ENCODE results near the gene UNC50. TPM values are rescaled to one million over a fixed set of nuclear protein-coding genes. Genes with fewer than 3 reads are reported as not detected.

UNC50 gene
- total and polyA plus RNA-seq, 2 experiments from 2014 or later, result 78.8 to 80.0 TPM

DNA sequence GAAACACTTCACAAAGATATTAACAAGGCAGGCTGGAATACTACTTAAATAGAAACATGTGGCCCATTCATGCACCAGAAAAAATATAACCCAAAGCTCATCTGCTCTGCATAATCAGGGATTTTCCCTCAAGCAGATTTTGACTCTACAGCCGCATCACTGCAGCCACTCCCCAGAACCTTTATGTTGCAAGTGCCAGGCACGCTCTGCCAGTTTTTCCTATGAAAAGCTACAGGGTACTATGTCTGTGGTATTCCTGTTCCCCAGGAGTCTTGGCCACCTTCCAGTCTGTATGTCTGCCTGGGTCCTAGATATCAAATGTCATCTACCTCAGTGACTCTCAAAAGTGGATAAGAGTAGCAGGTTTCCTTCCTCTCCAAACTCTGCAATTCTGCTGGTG, 3.8 kb upstream of the UNC50 start:
- peaks cover 14% of the 10 kb centered on the region for H4K20me1 ChIP-seq (ENCODE audit: insufficient read depth, poor library complexity, severe bottlenecking)
- no peaks in the 10 kb centered on the region for H3K9me2 ChIP-seq (replicated peaks; ENCODE audit: insufficient read depth)
- WGBS (ENCODE audit: low lambda C conversion rate, missing lambda C conversion rate), result 81% methylated on average over 2 of the region's 2 CpGs
- H3K79me2 ChIP-seq, result peaks cover 55% of the 10 kb centered on the region
- no peak overlapping the region for H2AFZ ChIP-seq
- DNase-seq (ENCODE audit: low spot score), result no peak
- no peaks in the 10 kb centered on the region for H3K27me3 ChIP-seq
- H3K36me3 ChIP-seq (replicated peaks; ENCODE audit: insufficient read depth, low read depth), result no peaks in the 10 kb centered on the region
- H3K9me3 ChIP-seq (ENCODE audit: low read depth), result no peaks in the 10 kb centered on the region
- H3K4me1 ChIP-seq (ENCODE audit: insufficient read depth), result peaks cover 12% of the 10 kb centered on the region
- H3K27ac ChIP-seq, result no peak overlapping the region
- no peak overlapping the region for H3K4me2 ChIP-seq
- no peak overlapping the region for H3K4me3 ChIP-seq
- TF ChIP-seq, protein P1, sequence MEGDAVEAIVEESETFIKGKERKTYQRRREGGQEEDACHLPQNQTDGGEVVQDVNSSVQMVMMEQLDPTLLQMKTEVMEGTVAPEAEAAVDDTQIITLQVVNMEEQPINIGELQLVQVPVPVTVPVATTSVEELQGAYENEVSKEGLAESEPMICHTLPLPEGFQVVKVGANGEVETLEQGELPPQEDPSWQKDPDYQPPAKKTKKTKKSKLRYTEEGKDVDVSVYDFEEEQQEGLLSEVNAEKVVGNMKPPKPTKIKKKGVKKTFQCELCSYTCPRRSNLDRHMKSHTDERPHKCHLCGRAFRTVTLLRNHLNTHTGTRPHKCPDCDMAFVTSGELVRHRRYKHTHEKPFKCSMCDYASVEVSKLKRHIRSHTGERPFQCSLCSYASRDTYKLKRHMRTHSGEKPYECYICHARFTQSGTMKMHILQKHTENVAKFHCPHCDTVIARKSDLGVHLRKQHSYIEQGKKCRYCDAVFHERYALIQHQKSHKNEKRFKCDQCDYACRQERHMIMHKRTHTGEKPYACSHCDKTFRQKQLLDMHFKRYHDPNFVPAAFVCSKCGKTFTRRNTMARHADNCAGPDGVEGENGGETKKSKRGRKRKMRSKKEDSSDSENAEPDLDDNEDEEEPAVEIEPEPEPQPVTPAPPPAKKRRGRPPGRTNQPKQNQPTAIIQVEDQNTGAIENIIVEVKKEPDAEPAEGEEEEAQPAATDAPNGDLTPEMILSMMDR (IDR thresholded peaks at IDR 0.05; ENCODE audit: poor library complexity), result no peak
- no peak for TF ChIP-seq EZH2 (IDR thresholded peaks at IDR 0.05; ENCODE audit: borderline replicate concordance)
- no peak for TF ChIP-seq EZH2phosphoT487 (IDR thresholded peaks at IDR 0.05; ENCODE audit: low read depth, severe bottlenecking, unreplicated experiment)

DNA sequence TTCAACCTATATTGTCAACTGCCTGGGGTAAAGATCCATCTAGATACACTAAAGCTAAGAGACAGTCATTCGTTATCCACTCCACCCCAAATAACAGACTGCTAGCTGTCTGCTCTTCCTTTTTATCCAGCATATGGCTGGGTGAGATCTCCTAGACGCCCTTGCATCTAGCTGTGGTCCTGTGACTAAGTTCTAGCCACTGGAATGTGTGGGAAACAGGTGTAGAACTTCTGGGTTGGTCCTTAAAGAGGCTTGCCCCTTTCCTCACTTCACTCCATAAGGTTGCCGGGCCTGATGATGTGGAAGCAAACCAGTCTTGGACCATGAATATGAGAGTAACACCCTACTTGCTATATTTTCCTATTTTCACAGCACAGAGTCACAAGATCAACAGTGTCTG, 3.3 kb upstream of the UNC50 start:
- WGBS (ENCODE audit: low lambda C conversion rate, missing lambda C conversion rate), result 91% methylated on average over 3 of the region's 3 CpGs
- Histone ChIP-seq H3K36me3 (replicated peaks; ENCODE audit: insufficient read depth, low read depth) (no peaks in the 10 kb centered on the region), H3K27ac (no peak overlapping the region), H3K4me1 (ENCODE audit: insufficient read depth) (peaks cover 17% of the 10 kb centered on the region), H3K4me2 (no peak overlapping the region), H3K9me2 (replicated peaks; ENCODE audit: insufficient read depth) (no peaks in the 10 kb centered on the region), H3K27me3 (no peaks in the 10 kb centered on the region), H3K9me3 (ENCODE audit: low read depth) (no peaks in the 10 kb centered on the region), H2AFZ (no peak overlapping the region), H3K79me2 (peaks cover 60% of the 10 kb centered on the region), H3K4me3 (no peak overlapping the region), H4K20me1 (ENCODE audit: insufficient read depth, poor library complexity, severe bottlenecking) (peaks cover 14% of the 10 kb centered on the region)
- DNase-seq (ENCODE audit: low spot score), result no peak
- TF ChIP-seq EZH2phosphoT487 (IDR thresholded peaks at IDR 0.05; ENCODE audit: low read depth, severe bottlenecking, unreplicated experiment) (no peak), EZH2 (IDR thresholded peaks at IDR 0.05; ENCODE audit: borderline replicate concordance) (no peak)
- TF ChIP-seq, protein P1 (IDR thresholded peaks at IDR 0.05; ENCODE audit: poor library complexity), result no peak

DNA sequence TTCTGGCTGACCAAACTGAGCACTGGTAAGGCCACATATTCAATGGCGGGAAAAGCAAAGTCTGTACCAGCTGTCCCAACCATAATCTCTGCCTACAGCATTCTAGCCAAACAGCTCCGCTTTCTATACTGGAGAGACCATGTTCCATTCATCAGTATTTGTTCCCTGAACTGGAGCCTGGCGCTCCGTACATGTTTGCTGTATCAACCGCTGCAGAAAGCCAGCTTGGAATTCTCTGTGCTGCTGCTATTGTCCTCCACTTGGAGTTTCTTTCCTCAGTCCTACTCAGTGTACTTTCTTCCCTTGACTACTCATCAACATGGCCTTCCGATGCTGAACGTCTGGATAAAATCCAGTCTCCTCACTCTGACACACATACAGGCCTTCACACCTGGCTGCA, 2.0 kb upstream of the UNC50 start:
- TF ChIP-seq, protein P1 (IDR thresholded peaks at IDR 0.05; ENCODE audit: poor library complexity), result no peak
- TF ChIP-seq EZH2phosphoT487 (IDR thresholded peaks at IDR 0.05; ENCODE audit: low read depth, severe bottlenecking, unreplicated experiment) (no peak), EZH2 (IDR thresholded peaks at IDR 0.05; ENCODE audit: borderline replicate concordance) (no peak)
- Histone ChIP-seq H3K27me3 (no peaks in the 10 kb centered on the region), H3K9me2 (replicated peaks; ENCODE audit: insufficient read depth) (no peaks in the 10 kb centered on the region), H3K79me2 (peaks cover 74% of the 10 kb centered on the region), H3K4me1 (ENCODE audit: insufficient read depth) (peaks cover 30% of the 10 kb centered on the region), H3K9me3 (ENCODE audit: low read depth) (no peaks in the 10 kb centered on the region), H4K20me1 (ENCODE audit: insufficient read depth, poor library complexity, severe bottlenecking) (peaks cover 19% of the 10 kb centered on the region), H3K4me2 (peak overlapping the region; percentile 93), H3K36me3 (replicated peaks; ENCODE audit: insufficient read depth, low read depth) (no peaks in the 10 kb centered on the region), H2AFZ (no peak overlapping the region), H3K4me3 (no peak overlapping the region), H3K27ac (no peak overlapping the region)
- no peak for DNase-seq (ENCODE audit: low spot score)
- 89% methylated on average over 7 of the region's 7 CpGs for WGBS (ENCODE audit: low lambda C conversion rate, missing lambda C conversion rate)

DNA sequence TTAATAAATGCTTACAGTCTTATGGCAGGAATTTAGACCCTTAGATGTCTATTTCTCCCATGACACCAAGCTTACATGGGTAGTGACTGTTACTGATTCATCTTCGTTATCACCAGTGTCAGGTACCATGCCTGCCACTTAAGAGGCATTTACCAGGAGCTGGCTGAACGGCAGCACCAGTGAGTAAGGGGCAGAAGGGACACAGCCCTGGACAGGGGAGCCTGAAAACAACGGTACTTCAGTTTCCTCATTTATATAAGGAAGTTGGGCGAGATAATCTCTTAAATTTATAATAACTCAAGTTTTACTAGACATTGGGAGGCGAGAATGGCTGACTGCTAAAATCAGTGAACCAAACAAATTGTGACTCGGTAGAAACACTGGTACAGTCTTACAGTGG, 1.3 kb upstream of the UNC50 start:
- H3K4me2 ChIP-seq, result peak overlapping the region; percentile 93
- no peaks in the 10 kb centered on the region for H3K9me3 ChIP-seq (ENCODE audit: low read depth)
- no peak for DNase-seq (ENCODE audit: low spot score)
- H3K27me3 ChIP-seq, result no peaks in the 10 kb centered on the region
- peaks cover 79% of the 10 kb centered on the region for H3K79me2 ChIP-seq
- TF ChIP-seq, protein P1 (IDR thresholded peaks at IDR 0.05; ENCODE audit: poor library complexity), result no peak
- no peak for TF ChIP-seq EZH2phosphoT487 (IDR thresholded peaks at IDR 0.05; ENCODE audit: low read depth, severe bottlenecking, unreplicated experiment)
- no peak for TF ChIP-seq EZH2 (IDR thresholded peaks at IDR 0.05; ENCODE audit: borderline replicate concordance)
- H3K9me2 ChIP-seq (replicated peaks; ENCODE audit: insufficient read depth), result no peaks in the 10 kb centered on the region
- no peak overlapping the region for H2AFZ ChIP-seq
- no peaks in the 10 kb centered on the region for H3K36me3 ChIP-seq (replicated peaks; ENCODE audit: insufficient read depth, low read depth)
- H3K4me1 ChIP-seq (ENCODE audit: insufficient read depth), result peaks cover 33% of the 10 kb centered on the region
- H3K27ac ChIP-seq, result peak overlapping the region; percentile 99
- peak overlapping the region; percentile 93 for H3K4me3 ChIP-seq
- peaks cover 19% of the 10 kb centered on the region for H4K20me1 ChIP-seq (ENCODE audit: insufficient read depth, poor library complexity, severe bottlenecking)
- WGBS (ENCODE audit: low lambda C conversion rate, missing lambda C conversion rate), result 82% methylated on average over 6 of the region's 6 CpGs
